Stimulated activated naive CD8-positive, alpha-beta T cell treated with anti-CD3 and anti-CD28 coated beads, Interleukin-15, Interleukin-2, amounts not matched to agents 100 ng/mL and 50 ng/mL, for 24 hours (primary cell): Measurements from ENCODE around the gene PTPN7.
"Not testable (repeated sequence)": the region's sequence is repeated elsewhere in the genome, so short reads cannot be mapped to it uniquely, and the experiment has no call there.

Experiments used
- H3K27ac Mint-ChIP-seq: one replicate; pipeline ENCODE4 v1.8.0; 2021; ENCODE audit warnings: mild to moderate bottlenecking, mixed read lengths
- H3K27me3 Mint-ChIP-seq: one replicate; pipeline ENCODE4 v1.8.0; 2021; ENCODE audit warnings: mixed read lengths
- H3K36me3 Mint-ChIP-seq: one replicate; pipeline ENCODE4 v1.8.0; 2021; ENCODE audit warnings: low read depth, mixed read lengths
- H3K4me1 Mint-ChIP-seq: one replicate; pipeline ENCODE4 v1.8.0; 2021; ENCODE audit warnings: low read depth, mixed read lengths
- H3K4me3 Mint-ChIP-seq: one replicate; pipeline ENCODE4 v1.8.0; 2021; ENCODE audit warnings: mild to moderate bottlenecking, mixed read lengths
- H3K9me3 Mint-ChIP-seq: one replicate; pipeline ENCODE4 v1.8.0; 2021; ENCODE audit warnings: mixed read lengths

PTPN7 gene

GRCh38 chr1:202181586-202181985, 21.2 kb upstream of the PTPN7 start:
- H3K36me3 Mint-ChIP-seq, result no peaks in the 10 kb centered on the region
- peaks cover 21% of the 10 kb centered on the region for H3K4me1 Mint-ChIP-seq
- no peaks in the 10 kb centered on the region for H3K27me3 Mint-ChIP-seq
- no peak overlapping the region for H3K27ac Mint-ChIP-seq
- no peaks in the 10 kb centered on the region for H3K9me3 Mint-ChIP-seq
- H3K4me3 Mint-ChIP-seq, result no peak overlapping the region

- H3K9me3 Mint-ChIP-seq, H3K36me3 Mint-ChIP-seq, H3K27ac Mint-ChIP-seq, H3K27me3 Mint-ChIP-seq, H3K4me3 Mint-ChIP-seq: not testable (repeated sequence)
- peaks cover 21% of the 10 kb centered on the region for H3K4me1 Mint-ChIP-seq
Observed at GRCh38 chr1:202180751-202181139, 20.3 kb upstream of the PTPN7 start.

- no peaks in the 10 kb centered on the region for H3K9me3 Mint-ChIP-seq
- no peak overlapping the region for H3K4me3 Mint-ChIP-seq
- no peak overlapping the region for H3K27ac Mint-ChIP-seq
- H3K27me3 Mint-ChIP-seq, result no peaks in the 10 kb centered on the region
- no peaks in the 10 kb centered on the region for H3K36me3 Mint-ChIP-seq
- H3K4me1 Mint-ChIP-seq, result peaks cover 21% of the 10 kb centered on the region
Observed at GRCh38 chr1:202179828-202180750, 19.7 kb upstream of the PTPN7 start.

GRCh38 chr1:202176949-202177927, 16.8 kb upstream of the PTPN7 start:
- no peaks in the 10 kb centered on the region for H3K9me3 Mint-ChIP-seq
- H3K4me3 Mint-ChIP-seq, result no peak overlapping the region
- no peaks in the 10 kb centered on the region for H3K27me3 Mint-ChIP-seq
- H3K27ac Mint-ChIP-seq, result no peak overlapping the region
- peaks cover 6% of the 10 kb centered on the region for H3K4me1 Mint-ChIP-seq
- peaks cover 4% of the 10 kb centered on the region for H3K36me3 Mint-ChIP-seq

GRCh38 chr1:202173993-202174392, 13.6 kb upstream of the PTPN7 start:
- no peaks in the 10 kb centered on the region for H3K27me3 Mint-ChIP-seq
- no peak overlapping the region for H3K4me3 Mint-ChIP-seq
- no peak overlapping the region for H3K27ac Mint-ChIP-seq
- H3K36me3 Mint-ChIP-seq, result peaks cover 4% of the 10 kb centered on the region
- no peaks in the 10 kb centered on the region for H3K4me1 Mint-ChIP-seq
- H3K9me3 Mint-ChIP-seq, result no peaks in the 10 kb centered on the region

GRCh38 chr1:202172015-202172355, 11.6 kb upstream of the PTPN7 start:
- no peaks in the 10 kb centered on the region for H3K9me3 Mint-ChIP-seq
- no peak overlapping the region for H3K27ac Mint-ChIP-seq
- no peak overlapping the region for H3K4me3 Mint-ChIP-seq
- no peaks in the 10 kb centered on the region for H3K27me3 Mint-ChIP-seq
- H3K36me3 Mint-ChIP-seq, result peaks cover 4% of the 10 kb centered on the region
- H3K4me1 Mint-ChIP-seq, result peaks cover 4% of the 10 kb centered on the region

GRCh38 chr1:202171292-202172014, 11.1 kb upstream of the PTPN7 start:
- H3K4me3 Mint-ChIP-seq, result no peak overlapping the region
- no peak overlapping the region for H3K27ac Mint-ChIP-seq
- no peaks in the 10 kb centered on the region for H3K27me3 Mint-ChIP-seq
- H3K4me1 Mint-ChIP-seq, result peaks cover 10% of the 10 kb centered on the region
- H3K9me3 Mint-ChIP-seq, result no peaks in the 10 kb centered on the region
- peaks cover 4% of the 10 kb centered on the region for H3K36me3 Mint-ChIP-seq

GRCh38 chr1:202170726-202171125, 10.3 kb upstream of the PTPN7 start:
- Mint-ChIP-seq H3K4me3 (no peak overlapping the region), H3K27ac (no peak overlapping the region), H3K27me3 (no peaks in the 10 kb centered on the region), H3K4me1 (peaks cover 17% of the 10 kb centered on the region), H3K36me3 (peaks cover 4% of the 10 kb centered on the region), H3K9me3 (no peaks in the 10 kb centered on the region)

GRCh38 chr1:202168861-202169260, 8.5 kb upstream of the PTPN7 start:
- Mint-ChIP-seq H3K9me3 (no peaks in the 10 kb centered on the region), H3K27ac (no peak overlapping the region), H3K27me3 (no peaks in the 10 kb centered on the region), H3K4me1 (peaks cover 34% of the 10 kb centered on the region), H3K4me3 (no peak overlapping the region), H3K36me3 (peaks cover 4% of the 10 kb centered on the region)

- Mint-ChIP-seq H3K4me3 (no peak overlapping the region), H3K36me3 (no peaks in the 10 kb centered on the region), H3K4me1 (peaks cover 44% of the 10 kb centered on the region), H3K27me3 (no peaks in the 10 kb centered on the region), H3K9me3 (no peaks in the 10 kb centered on the region), H3K27ac (no peak overlapping the region)
Observed at GRCh38 chr1:202167708-202168415, 7.5 kb upstream of the PTPN7 start.

GRCh38 chr1:202167054-202167453, 6.7 kb upstream of the PTPN7 start:
- not testable (repeated sequence) for H3K4me3 Mint-ChIP-seq, H3K27me3 Mint-ChIP-seq, H3K9me3 Mint-ChIP-seq, H3K36me3 Mint-ChIP-seq, H3K27ac Mint-ChIP-seq
- peaks cover 52% of the 10 kb centered on the region for H3K4me1 Mint-ChIP-seq

- Mint-ChIP-seq H3K4me1 (peaks cover 61% of the 10 kb centered on the region), H3K9me3 (no peaks in the 10 kb centered on the region), H3K27me3 (no peaks in the 10 kb centered on the region), H3K27ac (peak overlapping the region; percentile 88), H3K36me3 (no peaks in the 10 kb centered on the region), H3K4me3 (peak overlapping the region; percentile 79)
Observed at GRCh38 chr1:202165942-202166843, 5.8 kb upstream of the PTPN7 start.

- Mint-ChIP-seq H3K27ac (peak overlapping the region; percentile 88), H3K4me3 (peak overlapping the region; percentile 79)
Observed at GRCh38 chr1:202165267-202165941, 5.0 kb upstream of the PTPN7 start.

More at GRCh38 chr1:202165267-202165941, 5.0 kb upstream of the PTPN7 start:
- H3K36me3 Mint-ChIP-seq, result peaks cover 1% of the 10 kb centered on the region
- H3K4me1 Mint-ChIP-seq, result peaks cover 68% of the 10 kb centered on the region
- H3K9me3 Mint-ChIP-seq, result no peaks in the 10 kb centered on the region
- H3K27me3 Mint-ChIP-seq, result no peaks in the 10 kb centered on the region
